Epithelial cell of proximal tubule (primary cell): ENCODE measurements around the gene NSUN2. TPM values are rescaled to one million over a fixed set of nuclear protein-coding genes. Genes with fewer than 3 reads are reported as not detected.
A peak's percentile ranks its signal among the peaks of the same experiment; 100 is the strongest.

Experiments
- DNase-seq: peaks from one replicate; pipeline ENCODE4 v3.0.0-alpha.2; 2011; ENCODE audit warnings: low read depth
- H3K4me3 ChIP-seq: 2 replicates; pipeline ENCODE4 v1.5.1; 2011; ENCODE audit warnings: low read depth, mild to moderate bottlenecking, low read length
- total RNA-seq: library from RNA; depleted of rRNA; stranded (reverse); fragments of >200 nt; gene quantifications from 2 replicates; pipeline ENCODE4 v1.2.3, GENCODE V29; 2015
- TF ChIP-seq, protein P1 (sequence below): conservative IDR thresholded peaks from 2 replicates; pipeline ENCODE4 v1.5.1; 2012; ENCODE audit warnings: low read depth, mild to moderate bottlenecking, low read length

NSUN2 gene
- total RNA-seq, 1 donor from 2014 or later = 59.0 TPM

DNA sequence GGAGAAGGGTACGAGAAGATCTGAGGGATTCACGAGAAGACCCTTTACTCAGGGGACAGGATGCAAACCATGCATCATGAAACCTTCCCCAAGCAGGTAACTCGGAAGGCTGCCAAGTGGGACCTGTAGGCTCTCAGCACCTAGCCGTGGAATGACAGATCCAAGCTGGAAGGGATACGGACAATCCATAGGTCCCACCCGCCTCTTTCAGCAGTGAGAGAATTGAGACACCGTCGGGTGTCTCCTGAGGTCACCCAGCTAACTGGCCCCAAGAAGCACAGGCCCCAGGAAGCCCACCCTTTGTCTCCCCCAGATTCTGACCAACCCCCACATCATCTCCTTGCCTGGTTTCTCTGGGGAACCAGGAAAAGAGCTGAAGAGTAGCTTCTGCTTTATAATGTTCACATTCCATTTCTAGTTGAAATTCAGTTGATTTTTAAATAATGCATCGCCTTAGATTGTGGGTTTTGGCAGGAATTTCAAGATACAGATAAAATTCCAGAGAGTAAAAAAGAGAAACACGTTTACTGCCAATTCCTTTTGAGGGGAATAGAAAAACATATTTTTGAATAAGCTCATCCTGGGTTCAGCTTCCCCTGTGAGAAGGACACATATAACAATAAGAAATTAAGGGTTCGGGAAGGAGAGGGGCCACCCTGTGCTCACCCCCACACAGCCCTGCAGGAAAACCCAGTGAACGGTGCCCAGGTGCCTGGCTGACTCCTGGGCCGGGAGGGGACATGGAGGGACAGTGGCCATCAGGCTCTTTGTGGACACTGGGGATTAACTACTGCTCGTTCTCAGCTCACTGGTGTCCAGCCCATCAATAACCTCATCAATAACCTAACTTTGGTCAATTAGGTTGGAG, 51.1 kb downstream of the NSUN2 start:
- no peak for DNase-seq
- TF ChIP-seq, protein P1, sequence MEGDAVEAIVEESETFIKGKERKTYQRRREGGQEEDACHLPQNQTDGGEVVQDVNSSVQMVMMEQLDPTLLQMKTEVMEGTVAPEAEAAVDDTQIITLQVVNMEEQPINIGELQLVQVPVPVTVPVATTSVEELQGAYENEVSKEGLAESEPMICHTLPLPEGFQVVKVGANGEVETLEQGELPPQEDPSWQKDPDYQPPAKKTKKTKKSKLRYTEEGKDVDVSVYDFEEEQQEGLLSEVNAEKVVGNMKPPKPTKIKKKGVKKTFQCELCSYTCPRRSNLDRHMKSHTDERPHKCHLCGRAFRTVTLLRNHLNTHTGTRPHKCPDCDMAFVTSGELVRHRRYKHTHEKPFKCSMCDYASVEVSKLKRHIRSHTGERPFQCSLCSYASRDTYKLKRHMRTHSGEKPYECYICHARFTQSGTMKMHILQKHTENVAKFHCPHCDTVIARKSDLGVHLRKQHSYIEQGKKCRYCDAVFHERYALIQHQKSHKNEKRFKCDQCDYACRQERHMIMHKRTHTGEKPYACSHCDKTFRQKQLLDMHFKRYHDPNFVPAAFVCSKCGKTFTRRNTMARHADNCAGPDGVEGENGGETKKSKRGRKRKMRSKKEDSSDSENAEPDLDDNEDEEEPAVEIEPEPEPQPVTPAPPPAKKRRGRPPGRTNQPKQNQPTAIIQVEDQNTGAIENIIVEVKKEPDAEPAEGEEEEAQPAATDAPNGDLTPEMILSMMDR = no peak
- H3K4me3 ChIP-seq = no peak overlapping the region

DNA sequence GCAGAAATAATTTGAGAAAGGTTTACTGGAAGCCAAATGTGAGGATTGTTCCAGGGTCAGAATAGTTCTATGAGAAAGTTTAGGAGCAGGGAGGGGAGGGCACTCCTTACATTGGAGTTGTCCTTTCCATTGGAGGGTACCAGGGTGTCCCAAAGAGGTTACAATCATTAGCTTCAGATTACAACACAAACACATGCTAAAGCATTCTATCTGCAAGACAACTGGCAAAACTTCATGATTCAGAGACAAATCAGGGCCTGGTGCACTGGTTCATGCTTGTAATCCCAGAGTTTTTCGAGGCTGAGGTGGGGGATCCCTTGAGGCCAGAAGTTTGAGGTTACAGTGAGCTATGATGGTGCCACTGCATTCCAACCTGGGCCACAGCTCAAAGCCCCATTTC, 51.8 kb downstream of the NSUN2 start:
- DNase-seq = no peak
- TF ChIP-seq, protein P1 = no peak
- no peak overlapping the region for H3K4me3 ChIP-seq

GRCh38 chr5:6579535-6579934, 53.3 kb downstream of the NSUN2 start:
- TF ChIP-seq, protein P1 = no peak
- DNase-seq = no peak
- H3K4me3 ChIP-seq = no peak overlapping the region

DNA sequence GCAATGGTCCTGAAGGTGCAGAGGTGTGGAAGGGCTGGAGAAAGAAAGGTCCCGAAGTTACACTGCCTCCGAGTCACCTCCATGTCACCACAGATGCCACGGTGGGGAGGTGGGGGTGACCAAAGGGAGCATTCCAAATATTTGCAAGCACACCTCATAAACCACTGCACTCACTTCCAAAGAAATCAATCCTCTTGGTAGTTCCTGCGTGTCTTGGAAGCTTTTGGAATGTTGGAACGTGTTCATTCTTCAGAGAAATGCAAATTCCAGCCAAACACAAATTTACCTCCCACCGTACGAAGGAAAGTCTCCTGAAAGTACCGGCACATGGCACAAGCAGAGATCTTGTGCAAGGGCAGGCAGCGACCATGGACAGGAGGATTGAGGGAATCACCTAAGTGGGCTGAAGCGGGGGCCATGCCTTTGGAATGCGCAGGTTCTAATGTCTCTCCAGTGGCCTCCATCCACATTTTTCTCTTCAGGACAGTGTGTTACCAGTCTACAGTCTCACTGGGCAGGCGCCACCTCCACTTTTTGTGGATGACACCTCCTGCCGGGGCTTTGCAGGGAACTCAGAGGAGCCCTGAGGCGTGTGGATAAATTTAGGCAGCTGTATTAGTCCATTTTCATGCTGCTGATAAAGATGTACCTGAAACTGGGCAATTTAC, 54.0 kb downstream of the NSUN2 start:
- no peak overlapping the region for H3K4me3 ChIP-seq
- DNase-seq = no peak
- TF ChIP-seq, protein P1 = no peak

GRCh38 chr5:6576861-6577501, 55.9 kb downstream of the NSUN2 start:
- H3K4me3 ChIP-seq = no peak overlapping the region
- no peak for DNase-seq
- TF ChIP-seq, protein P1 = peak; percentile 72

GRCh38 chr5:6574537-6575245, 58.2 kb downstream of the NSUN2 start:
- TF ChIP-seq, protein P1 = no peak
- H3K4me3 ChIP-seq = no peak overlapping the region
- no peak for DNase-seq
